GM12878 (cell line): ENCODE data around the gene DNASE1L3. TPM values are rescaled to one million over a fixed set of nuclear protein-coding genes. Genes with fewer than 3 reads are reported as not detected.
A peak's percentile ranks its signal among the peaks of the same experiment; 100 is the strongest.

Experiments
- IRF5 ChIP-seq: fragments of 450-650 bp; IDR thresholded peaks from 2 replicates; pipeline ENCODE4 v1.6.1; 2017; ENCODE audit warnings: borderline replicate concordance
- LARP7 ChIP-seq: fragments of 450-650 bp; IDR thresholded peaks from 2 replicates; pipeline ENCODE4 v1.6.1; 2017; ENCODE audit warnings: mild to moderate bottlenecking
- NBN ChIP-seq: fragments of 450-650 bp; IDR thresholded peaks from 2 replicates; pipeline ENCODE4 v1.6.1; 2016
- NR2C1 ChIP-seq: fragments of 450-650 bp; IDR thresholded peaks from 2 replicates; pipeline ENCODE4 v1.6.1; 2017; ENCODE audit warnings: antibody characterized with exemption, mild to moderate bottlenecking, moderate library complexity
- SPI1 ChIP-seq: IDR thresholded peaks from 2 replicates; pipeline ENCODE4 v1.6.1; 2011; ENCODE audit warnings: low read depth, mild to moderate bottlenecking, low read length, moderate library complexity, borderline replicate concordance; ENCODE audit not compliant: insufficient read depth
- TCF3 ChIP-seq: IDR thresholded peaks from 2 replicates; pipeline ENCODE4 v1.6.1; 2012; ENCODE audit warnings: low read depth, mild to moderate bottlenecking, low read length, borderline replicate concordance; ENCODE audit not compliant: insufficient read depth
- polyA plus RNA-seq, 11 experiments: library from polyadenylated mRNA; depleted of rRNA in 4 of 11; unstranded in 6 of 11; stranded (reverse) in 5 of 11; fragments of >200 nt; fragmentation: Nextera tagmentation in 4 of 11; fragmentation: Illumina TruSeq in 1 of 11; extraction: Ambion mirVana in 4 of 11; extraction: Trizol in 1 of 11; gene quantifications; 1 replicate in 1 of 11; 2 replicates in 10 of 11; pipeline versions ENCODE4 v1.2.1 to v1.2.3, GENCODE V29; 2011 to 2016; ENCODE audit warnings: inconsistent platforms in 2 of 11, missing spikeins in 2 of 11, low read depth in 1 of 11
- total RNA-seq, 4 experiments: library from RNA; depleted of rRNA in 3 of 4; stranded (reverse); fragments of >200 nt in 3 of 4; fragmentation: Illumina TruSeq in 1 of 4; extraction: Trizol in 1 of 4; gene quantifications; 2 replicates each; pipeline versions ENCODE4 v1.2.1 to v1.2.3, GENCODE V29; 2013 to 2021
- TF ChIP-seq, protein P1 (sequence below): fragments of 450-650 bp; IDR thresholded peaks from 2 replicates; pipeline ENCODE4 v1.6.1; 2017; ENCODE audit warnings: mild to moderate bottlenecking, moderate library complexity

The DNASE1L3 gene
- total and polyA plus RNA-seq, 10 of the 15 experiments (the other 5 are each of a cell fraction or from before 2014, with no cell fraction given), result 3.2 to 72.1 (median 6.3) TPM

DNA sequence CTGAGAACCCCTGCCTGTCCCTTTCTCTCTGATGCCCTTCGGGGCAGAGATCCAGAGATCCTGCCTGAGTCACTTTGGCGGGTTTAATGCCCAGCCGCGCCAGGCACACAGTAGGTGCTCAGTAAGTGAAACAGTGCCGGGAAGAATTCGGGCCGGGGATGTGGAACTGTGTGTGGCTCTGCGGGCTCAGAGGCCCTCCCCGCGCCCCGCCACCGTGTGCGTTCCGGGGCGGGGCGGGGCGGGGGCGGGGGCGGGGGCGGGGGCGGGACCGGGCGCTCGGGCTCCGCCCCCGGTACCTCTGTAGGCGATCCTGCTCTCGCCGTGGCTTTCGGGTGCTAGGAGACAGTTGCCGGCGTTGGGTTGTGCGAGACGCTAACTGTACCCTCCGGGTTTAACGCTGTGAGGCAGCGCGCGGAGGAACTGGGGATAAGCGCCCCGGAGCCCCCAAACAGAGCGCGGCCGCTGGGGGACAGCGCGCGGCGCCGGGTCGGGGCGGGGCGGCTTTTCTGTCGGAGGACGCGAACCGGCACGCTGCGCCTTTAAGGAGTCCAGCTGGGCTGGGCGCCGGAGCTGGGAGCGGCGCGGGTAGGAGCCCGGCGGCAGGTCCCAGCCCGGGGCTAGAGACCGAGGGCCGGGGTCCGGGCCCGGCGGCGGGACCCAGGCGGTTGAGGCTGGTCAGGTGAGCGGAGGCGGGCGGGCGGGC lies 26.6 kb upstream of the DNASE1L3 start, which contains the start of gene ABHD6 (continued):
- TF ChIP-seq TCF3 (peak; percentile 17; the same call in 1 of the 2 replicates), LARP7 (peak; percentile 70; the same call in 1 of the 2 replicates), IRF5 (peak; percentile 51; the same call in 1 of the 2 replicates), SPI1 (peak; percentile 3; the same call in 1 of the 2 replicates), NBN (0 out of 2 replicates have a peak, but pooled peaks have one; percentile 45), NR2C1 (peak; percentile 34; the same call in 1 of the 2 replicates)
- TF ChIP-seq, protein P1, sequence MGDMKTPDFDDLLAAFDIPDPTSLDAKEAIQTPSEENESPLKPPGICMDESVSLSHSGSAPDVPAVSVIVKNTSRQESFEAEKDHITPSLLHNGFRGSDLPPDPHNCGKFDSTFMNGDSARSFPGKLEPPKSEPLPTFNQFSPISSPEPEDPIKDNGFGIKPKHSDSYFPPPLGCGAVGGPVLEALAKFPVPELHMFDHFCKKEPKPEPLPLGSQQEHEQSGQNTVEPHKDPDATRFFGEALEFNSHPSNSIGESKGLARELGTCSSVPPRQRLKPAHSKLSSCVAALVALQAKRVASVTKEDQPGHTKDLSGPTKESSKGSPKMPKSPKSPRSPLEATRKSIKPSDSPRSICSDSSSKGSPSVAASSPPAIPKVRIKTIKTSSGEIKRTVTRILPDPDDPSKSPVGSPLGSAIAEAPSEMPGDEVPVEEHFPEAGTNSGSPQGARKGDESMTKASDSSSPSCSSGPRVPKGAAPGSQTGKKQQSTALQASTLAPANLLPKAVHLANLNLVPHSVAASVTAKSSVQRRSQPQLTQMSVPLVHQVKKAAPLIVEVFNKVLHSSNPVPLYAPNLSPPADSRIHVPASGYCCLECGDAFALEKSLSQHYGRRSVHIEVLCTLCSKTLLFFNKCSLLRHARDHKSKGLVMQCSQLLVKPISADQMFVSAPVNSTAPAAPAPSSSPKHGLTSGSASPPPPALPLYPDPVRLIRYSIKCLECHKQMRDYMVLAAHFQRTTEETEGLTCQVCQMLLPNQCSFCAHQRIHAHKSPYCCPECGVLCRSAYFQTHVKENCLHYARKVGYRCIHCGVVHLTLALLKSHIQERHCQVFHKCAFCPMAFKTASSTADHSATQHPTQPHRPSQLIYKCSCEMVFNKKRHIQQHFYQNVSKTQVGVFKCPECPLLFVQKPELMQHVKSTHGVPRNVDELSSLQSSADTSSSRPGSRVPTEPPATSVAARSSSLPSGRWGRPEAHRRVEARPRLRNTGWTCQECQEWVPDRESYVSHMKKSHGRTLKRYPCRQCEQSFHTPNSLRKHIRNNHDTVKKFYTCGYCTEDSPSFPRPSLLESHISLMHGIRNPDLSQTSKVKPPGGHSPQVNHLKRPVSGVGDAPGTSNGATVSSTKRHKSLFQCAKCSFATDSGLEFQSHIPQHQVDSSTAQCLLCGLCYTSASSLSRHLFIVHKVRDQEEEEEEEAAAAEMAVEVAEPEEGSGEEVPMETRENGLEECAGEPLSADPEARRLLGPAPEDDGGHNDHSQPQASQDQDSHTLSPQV, result 0 out of 2 replicates have a peak, but pooled peaks have one; percentile 30
